Caco-2 (cell line): ENCODE measurements around the gene CUL3. TPM values are rescaled to one million over a fixed set of nuclear protein-coding genes. Genes with fewer than 3 reads are reported as not detected.
"Not testable (repeated sequence)": the region's sequence is repeated elsewhere in the genome, so short reads cannot be mapped to it uniquely, and the experiment has no call there.

Experiments
- BruUV-seq: library from RNA; stranded (reverse); fragments of 400-500 nt; replicated peaks from 2 replicates; lab custom pipeline; 2021; lab: Mats Ljungman, UMichigan
- CTCF ChIA-PET: fragments of 300-600 bp; sonication (Branson Sonifier 250); formaldehyde crosslinking; loops from one replicate; lab custom pipeline; 2022; ENCODE audit warnings: antibody characterized with exemption; lab: Charles Lee
- POLR2A ChIA-PET: fragments of 300-600 bp; sonication (Branson Sonifier 250); formaldehyde crosslinking; loops from one replicate; lab custom pipeline; 2022; ENCODE audit warnings: antibody characterized with exemption; lab: Charles Lee
- DNase-seq, 2 experiments: peaks; one replicate each; pipeline versions ENCODE4 v3.0.0 to v3.0.0-alpha.2; 2020 to 2022
- H3K27me3 ChIP-seq: replicated peaks from 2 replicates; pipeline ENCODE4 v1.6.0; 2011; ENCODE audit warnings: low read length; ENCODE audit not compliant: control insufficient read depth, insufficient read depth
- H3K36me3 ChIP-seq: 2 replicates; pipeline ENCODE4 v1.5.1; 2011; ENCODE audit warnings: low read length; ENCODE audit not compliant: control insufficient read depth, insufficient read depth
- H3K4me1 ChIP-seq: fragments of 250-450 bp; sonication (Bioruptor Pico); 2 replicates; pipeline ENCODE4 v1.5.1; 2020; ENCODE audit warnings: mild to moderate bottlenecking
- H3K4me3 ChIP-seq: 2 replicates; pipeline ENCODE4 v1.5.1; 2011; ENCODE audit warnings: low read depth, mild to moderate bottlenecking, control low read depth, low read length
- H3K9me3 ChIP-seq: fragments of 250-450 bp; sonication (Bioruptor Pico); 2 replicates; pipeline ENCODE4 v1.5.1; 2020; ENCODE audit warnings: mild to moderate bottlenecking, moderate library complexity
- H3K27ac Mint-ChIP-seq: one replicate; pipeline ENCODE4 v1.8.0; 2022; ENCODE audit warnings: mixed read lengths; ENCODE audit not compliant: unreplicated experiment
- H3K27me3 Mint-ChIP-seq: one replicate; pipeline ENCODE4 v1.8.0; 2022; ENCODE audit warnings: mixed read lengths; ENCODE audit not compliant: insufficient read depth, unreplicated experiment
- H3K36me3 Mint-ChIP-seq: one replicate; pipeline ENCODE4 v1.8.0; 2022; ENCODE audit warnings: mild to moderate bottlenecking, mixed read lengths; ENCODE audit not compliant: insufficient read depth, unreplicated experiment
- H3K4me1 Mint-ChIP-seq: one replicate; pipeline ENCODE4 v1.8.0; 2022; ENCODE audit warnings: low read depth, mixed read lengths; ENCODE audit not compliant: unreplicated experiment
- H3K4me3 Mint-ChIP-seq: one replicate; pipeline ENCODE4 v1.8.0; 2022; ENCODE audit warnings: mild to moderate bottlenecking, moderate library complexity, mixed read lengths; ENCODE audit not compliant: unreplicated experiment
- H3K9me3 Mint-ChIP-seq: one replicate; pipeline ENCODE4 v1.8.0; 2022; ENCODE audit warnings: mixed read lengths; ENCODE audit not compliant: unreplicated experiment
- intact Hi-C: fragments of 100-400 bp; cut with micrococcal nuclease; formaldehyde crosslinking; loops from one replicate; pipeline ENCODE4 v1.10.0; 2022; ENCODE audit not compliant: unreplicated experiment
- total RNA-seq: library from RNA; stranded (reverse); gene quantifications from 2 replicates; pipeline ENCODE4 v1.2.3, GENCODE V29; 2022
- TF ChIP-seq, protein P1 (sequence below), 2 experiments: fragments of 200-600 bp in 1 of 2; IDR thresholded peaks; 1 replicate in 1 of 2; 2 replicates in 1 of 2; pipeline versions ENCODE4 v1.5.1 to v1.8.0; 2011 to 2022; ENCODE audit warnings: antibody characterized with exemption in 1 of 2, control low read depth in 1 of 2, inconsistent platforms in 1 of 2, low read depth in 1 of 2, low read length in 1 of 2, mild to moderate bottlenecking in 1 of 2, moderate library complexity in 1 of 2; ENCODE audit not compliant: insufficient read depth in 1 of 2, severe bottlenecking in 1 of 2, unreplicated experiment in 1 of 2

Gene CUL3
- total RNA-seq, 1 experiment from 2014 or later = 66.3 TPM

DNA sequence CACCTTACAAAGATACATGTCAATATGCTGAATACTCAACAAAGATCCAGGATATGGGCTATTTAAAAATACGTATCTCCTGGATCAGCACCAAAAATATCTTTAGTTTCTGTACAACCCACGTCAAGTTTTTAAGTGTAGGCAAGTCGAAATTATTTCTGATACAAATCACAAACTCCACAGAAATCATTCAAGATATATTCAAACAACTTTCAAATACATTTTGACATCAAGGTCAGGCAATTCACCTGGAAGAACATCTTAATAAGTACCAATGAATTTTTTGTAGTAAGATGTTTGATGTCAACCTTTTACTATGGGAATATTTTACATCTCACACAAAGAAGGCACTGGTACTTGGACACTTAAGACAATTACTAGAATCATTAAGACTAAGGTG, 86.2 kb downstream of the CUL3 start:
- Mint-ChIP-seq H3K4me3 (no peak overlapping the region), H3K36me3 (peaks cover 40% of the 10 kb centered on the region), H3K27ac (no peak overlapping the region), H3K4me1 (no peaks in the 10 kb centered on the region), H3K27me3 (peaks cover 4% of the 10 kb centered on the region), H3K9me3 (no peaks in the 10 kb centered on the region)
- no peaks in the 10 kb centered on the region for H3K27me3 ChIP-seq
- DNase-seq = no peak
- no TSS peak for BruUV-seq
- H3K9me3 ChIP-seq = no peaks in the 10 kb centered on the region
- CTCF ChIA-PET = no interaction called here
- POLR2A ChIA-PET = no interaction called here
- intact Hi-C loops = no loop called here
- no peaks in the 10 kb centered on the region for H3K4me1 ChIP-seq
- H3K36me3 ChIP-seq = no peaks in the 10 kb centered on the region
- no peak overlapping the region for H3K4me3 ChIP-seq
- TF ChIP-seq, protein P1, sequence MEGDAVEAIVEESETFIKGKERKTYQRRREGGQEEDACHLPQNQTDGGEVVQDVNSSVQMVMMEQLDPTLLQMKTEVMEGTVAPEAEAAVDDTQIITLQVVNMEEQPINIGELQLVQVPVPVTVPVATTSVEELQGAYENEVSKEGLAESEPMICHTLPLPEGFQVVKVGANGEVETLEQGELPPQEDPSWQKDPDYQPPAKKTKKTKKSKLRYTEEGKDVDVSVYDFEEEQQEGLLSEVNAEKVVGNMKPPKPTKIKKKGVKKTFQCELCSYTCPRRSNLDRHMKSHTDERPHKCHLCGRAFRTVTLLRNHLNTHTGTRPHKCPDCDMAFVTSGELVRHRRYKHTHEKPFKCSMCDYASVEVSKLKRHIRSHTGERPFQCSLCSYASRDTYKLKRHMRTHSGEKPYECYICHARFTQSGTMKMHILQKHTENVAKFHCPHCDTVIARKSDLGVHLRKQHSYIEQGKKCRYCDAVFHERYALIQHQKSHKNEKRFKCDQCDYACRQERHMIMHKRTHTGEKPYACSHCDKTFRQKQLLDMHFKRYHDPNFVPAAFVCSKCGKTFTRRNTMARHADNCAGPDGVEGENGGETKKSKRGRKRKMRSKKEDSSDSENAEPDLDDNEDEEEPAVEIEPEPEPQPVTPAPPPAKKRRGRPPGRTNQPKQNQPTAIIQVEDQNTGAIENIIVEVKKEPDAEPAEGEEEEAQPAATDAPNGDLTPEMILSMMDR (IDR thresholded peaks at IDR 0.05; ENCODE audit: insufficient read depth in 1 of 2, low read depth in 1 of 2, low read length in 1 of 2, severe bottlenecking in 1 of 2, unreplicated experiment in 1 of 2) = no peak

DNA sequence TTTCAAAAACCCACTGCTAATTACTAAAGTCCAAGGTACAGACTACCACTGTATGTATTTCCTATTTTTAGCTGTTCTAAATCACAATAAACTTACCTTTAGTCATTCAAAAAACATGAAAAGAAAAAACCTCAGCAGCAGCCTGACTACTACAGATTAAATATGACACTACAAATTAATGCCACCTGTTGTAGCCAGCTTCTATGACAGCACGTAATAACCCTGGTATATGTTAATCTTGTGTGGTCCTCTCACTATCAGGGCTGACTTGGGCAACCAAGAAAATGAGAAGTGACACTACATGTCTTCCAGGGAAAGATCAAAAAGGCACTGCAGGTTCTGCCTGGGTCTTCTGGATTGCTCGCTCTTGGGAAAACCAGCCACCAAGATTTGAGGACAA, 92.6 kb downstream of the CUL3 start:
- H3K36me3 Mint-ChIP-seq = peaks cover 44% of the 10 kb centered on the region
- no peaks in the 10 kb centered on the region for H3K27me3 ChIP-seq
- DNase-seq = no peak
- H3K27ac Mint-ChIP-seq = no peak overlapping the region
- H3K4me3 Mint-ChIP-seq = no peak overlapping the region
- POLR2A ChIA-PET = no interaction called here
- CTCF ChIA-PET = no interaction called here
- peaks cover 16% of the 10 kb centered on the region for H3K9me3 Mint-ChIP-seq
- no peak overlapping the region for H3K4me3 ChIP-seq
- H3K36me3 ChIP-seq = no peaks in the 10 kb centered on the region
- TF ChIP-seq, protein P1 (IDR thresholded peaks at IDR 0.05; ENCODE audit: insufficient read depth in 1 of 2, low read depth in 1 of 2, low read length in 1 of 2, severe bottlenecking in 1 of 2, unreplicated experiment in 1 of 2) = no peak
- intact Hi-C loops = no loop called here
- H3K9me3 ChIP-seq = peaks cover 5% of the 10 kb centered on the region; the same call in 1 of the 2 replicates
- peaks cover 4% of the 10 kb centered on the region for H3K27me3 Mint-ChIP-seq
- no TSS peak for BruUV-seq
- peaks cover 9% of the 10 kb centered on the region for H3K4me1 Mint-ChIP-seq
- peaks cover 22% of the 10 kb centered on the region for H3K4me1 ChIP-seq

DNA sequence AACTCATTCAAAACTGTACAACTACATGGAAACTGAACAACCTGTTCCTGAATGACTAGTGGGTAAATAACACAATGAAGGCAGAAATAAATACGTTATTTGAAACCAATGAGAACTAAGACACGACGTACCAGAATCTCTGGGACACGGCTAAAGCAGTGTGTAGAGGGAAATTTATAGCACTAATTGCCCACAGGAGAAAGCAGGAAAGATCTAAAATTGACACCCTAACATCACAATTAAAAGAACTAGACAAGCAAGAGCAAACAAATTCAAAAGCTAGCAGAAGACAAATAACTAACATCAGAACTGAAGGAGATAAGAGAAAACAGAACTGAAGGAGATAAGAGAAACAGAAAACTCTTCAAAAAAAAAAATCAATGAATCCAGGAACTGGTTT, 97.2 kb downstream of the CUL3 start:
- H3K27me3 ChIP-seq, CTCF ChIA-PET, H3K36me3 ChIP-seq, H3K4me3 Mint-ChIP-seq, H3K27me3 Mint-ChIP-seq, DNase-seq, H3K27ac Mint-ChIP-seq, BruUV-seq, H3K9me3 ChIP-seq, POLR2A ChIA-PET, H3K4me3 ChIP-seq: not testable (repeated sequence)
- peaks cover 33% of the 10 kb centered on the region for H3K9me3 Mint-ChIP-seq
- peaks cover 43% of the 10 kb centered on the region for H3K4me1 ChIP-seq
- H3K36me3 Mint-ChIP-seq = peaks cover 61% of the 10 kb centered on the region
- intact Hi-C loops = loop anchor here (10.0 kb wide), 1 partner anchor 473 kb away; no protein-coding TSS in a partner anchor
- H3K4me1 Mint-ChIP-seq = peaks cover 16% of the 10 kb centered on the region

DNA sequence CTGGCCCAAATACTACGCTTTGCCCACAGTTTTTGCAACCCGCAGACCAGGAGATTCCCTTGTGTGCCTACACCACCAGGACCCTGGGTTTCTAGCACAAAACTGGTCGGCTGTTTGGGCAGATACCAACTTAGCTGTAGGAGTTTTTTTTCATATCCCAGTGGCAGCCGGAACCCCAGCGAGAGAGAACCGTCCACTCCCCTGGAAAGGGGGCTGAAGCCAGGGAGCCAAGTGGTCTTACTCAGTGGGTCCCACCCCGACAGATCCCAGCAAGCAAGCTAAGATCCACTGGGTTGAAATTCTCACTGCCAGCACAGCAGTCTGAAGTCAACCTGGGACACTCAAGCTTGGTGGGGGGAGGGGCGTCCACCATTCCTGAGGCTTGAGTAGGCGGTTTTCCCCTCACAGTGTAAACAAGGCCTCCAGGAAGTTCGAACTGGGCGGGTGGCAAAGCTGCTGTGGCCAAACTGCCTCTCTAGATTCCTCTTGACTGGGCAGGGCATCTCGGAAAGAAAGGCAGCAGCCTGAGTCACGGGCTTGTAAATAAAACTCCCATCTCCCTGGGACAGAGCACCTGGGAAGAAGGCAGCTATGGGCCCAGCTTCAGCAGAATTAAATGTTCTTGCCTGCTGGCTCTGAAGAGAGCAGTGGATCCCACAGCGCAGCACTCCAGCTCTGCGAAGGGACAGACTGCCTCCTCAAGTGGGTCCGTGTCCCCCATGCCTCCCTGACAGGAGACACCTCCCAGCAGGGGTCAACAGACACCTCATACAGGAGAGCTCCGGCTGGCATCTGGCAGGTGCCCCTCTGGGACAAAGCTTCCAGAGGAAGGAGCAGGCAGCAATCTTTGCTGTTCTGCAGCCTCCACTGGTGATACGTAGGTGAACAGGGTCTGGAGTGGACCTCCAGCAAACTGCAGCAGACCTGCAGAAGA, 99.8 kb downstream of the CUL3 start:
- Mint-ChIP-seq H3K36me3 (peaks cover 45% of the 10 kb centered on the region), H3K27ac (peak overlapping the region; percentile 4)

More for the DNA sequence above, 99.8 kb downstream of the CUL3 start:
- intact Hi-C loops = loop anchor here (2.0 to 10.0 kb wide), 2 partner anchors 99 to 471 kb away; partner anchors contain the start of gene CUL3
- peaks cover 16% of the 10 kb centered on the region for H3K4me1 Mint-ChIP-seq
- POLR2A ChIA-PET, H3K27me3 ChIP-seq, CTCF ChIA-PET, H3K36me3 ChIP-seq, H3K27me3 Mint-ChIP-seq, H3K4me3 ChIP-seq, H3K9me3 ChIP-seq, BruUV-seq: not testable (repeated sequence)
- peaks cover 33% of the 10 kb centered on the region for H3K9me3 Mint-ChIP-seq
- peak; percentile 90 to 95 for DNase-seq
- peak overlapping the region; percentile 14 for H3K4me3 Mint-ChIP-seq
- H3K4me1 ChIP-seq = peaks cover 39% of the 10 kb centered on the region
